Measurements from ENCODE around the gene ATP5PD.

ATP5PD gene

DNA sequence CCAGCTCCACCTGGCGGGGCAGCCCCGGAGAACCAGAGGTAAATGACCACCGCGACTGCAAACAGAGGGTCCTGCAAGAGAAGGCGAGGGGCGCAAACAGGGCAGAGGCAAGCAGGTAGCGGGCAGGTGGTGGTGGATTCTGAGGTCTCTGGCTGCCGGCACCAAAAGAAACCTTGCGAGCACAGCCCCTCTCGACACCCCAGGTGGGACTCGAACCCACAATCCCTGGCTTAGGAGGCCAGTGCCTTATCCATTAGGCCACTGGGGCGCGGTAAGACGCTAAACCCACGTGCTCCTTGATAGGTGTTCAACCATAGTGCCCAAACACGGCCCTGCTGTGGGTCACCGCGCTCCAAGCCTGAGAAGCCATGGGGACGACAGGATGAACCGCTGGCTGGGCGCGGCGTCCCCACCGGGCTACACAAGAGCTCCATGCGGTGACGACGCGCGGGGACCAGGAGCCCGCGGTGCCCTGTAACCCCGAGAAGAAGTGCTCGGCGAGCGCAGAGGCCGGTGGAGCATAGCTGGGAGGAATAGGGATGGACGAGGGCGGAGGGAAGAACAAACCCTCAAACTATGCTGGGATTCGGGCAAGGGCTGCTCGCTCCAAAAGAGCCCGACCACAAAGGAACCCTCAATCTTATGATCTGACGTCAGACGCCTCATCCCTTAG lies 12.4 kb downstream of the ATP5PD start:
- peaks cover 10% of the 10 kb centered on the region for H3K36me3 ChIP-seq (ENCODE audit: insufficient read depth, low read length)
- H3K27ac ChIP-seq (ENCODE audit: low read length): no peak overlapping the region

GRCh38 chr17:75033346-75034235 lies 13.2 kb downstream of the ATP5PD start:
- H3K4me1 ChIP-seq (ENCODE audit: insufficient read depth, low read length): no peaks in the 10 kb centered on the region
- no peak overlapping the region for H3K9ac ChIP-seq (ENCODE audit: low read depth, low read length)
- no peak for TF ChIP-seq EZH2 (IDR thresholded peaks at IDR 0.05; ENCODE audit: borderline replicate concordance, low read depth, low read length, severe bottlenecking)
- TF ChIP-seq, protein P1, sequence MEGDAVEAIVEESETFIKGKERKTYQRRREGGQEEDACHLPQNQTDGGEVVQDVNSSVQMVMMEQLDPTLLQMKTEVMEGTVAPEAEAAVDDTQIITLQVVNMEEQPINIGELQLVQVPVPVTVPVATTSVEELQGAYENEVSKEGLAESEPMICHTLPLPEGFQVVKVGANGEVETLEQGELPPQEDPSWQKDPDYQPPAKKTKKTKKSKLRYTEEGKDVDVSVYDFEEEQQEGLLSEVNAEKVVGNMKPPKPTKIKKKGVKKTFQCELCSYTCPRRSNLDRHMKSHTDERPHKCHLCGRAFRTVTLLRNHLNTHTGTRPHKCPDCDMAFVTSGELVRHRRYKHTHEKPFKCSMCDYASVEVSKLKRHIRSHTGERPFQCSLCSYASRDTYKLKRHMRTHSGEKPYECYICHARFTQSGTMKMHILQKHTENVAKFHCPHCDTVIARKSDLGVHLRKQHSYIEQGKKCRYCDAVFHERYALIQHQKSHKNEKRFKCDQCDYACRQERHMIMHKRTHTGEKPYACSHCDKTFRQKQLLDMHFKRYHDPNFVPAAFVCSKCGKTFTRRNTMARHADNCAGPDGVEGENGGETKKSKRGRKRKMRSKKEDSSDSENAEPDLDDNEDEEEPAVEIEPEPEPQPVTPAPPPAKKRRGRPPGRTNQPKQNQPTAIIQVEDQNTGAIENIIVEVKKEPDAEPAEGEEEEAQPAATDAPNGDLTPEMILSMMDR (IDR thresholded peaks at IDR 0.05; ENCODE audit: borderline replicate concordance, extremely low read depth, low read length, poor library complexity, severe bottlenecking): no peak
- no peak overlapping the region for H3K4me2 ChIP-seq (ENCODE audit: insufficient read depth, low read length)
- peaks cover 13% of the 10 kb centered on the region for H3K9me3 ChIP-seq (ENCODE audit: insufficient read depth, low read length, severe bottlenecking)
- H3K27ac ChIP-seq (ENCODE audit: low read length): no peak overlapping the region
- H2AFZ ChIP-seq (ENCODE audit: low read depth, low read length): no peak overlapping the region
- H3K79me2 ChIP-seq (ENCODE audit: insufficient read depth, low read length): no peaks in the 10 kb centered on the region
- H3K27me3 ChIP-seq (ENCODE audit: insufficient read depth, low read length, poor library complexity): no peaks in the 10 kb centered on the region
- no peaks in the 10 kb centered on the region for H4K20me1 ChIP-seq (ENCODE audit: insufficient read depth, low read length)
- ATAC-seq (ENCODE audit: insufficient read depth, low read depth) (no peak), DNase-seq (no peak)
- H3K4me3 ChIP-seq (ENCODE audit: low read depth in 1 of 2, low read length in 2 of 2): no peak overlapping the region
- peaks cover 3% of the 10 kb centered on the region; the same call in 1 of the 2 replicates for H3K36me3 ChIP-seq (ENCODE audit: insufficient read depth, low read length)

More for the DNA sequence above, 12.4 kb downstream of the ATP5PD start:
- Histone ChIP-seq H3K79me2 (ENCODE audit: insufficient read depth, low read length) (no peaks in the 10 kb centered on the region), H3K4me3 (ENCODE audit: low read depth in 1 of 2, low read length in 2 of 2) (no peak overlapping the region), H3K27me3 (ENCODE audit: insufficient read depth, low read length, poor library complexity) (no peaks in the 10 kb centered on the region), H3K9ac (ENCODE audit: low read depth, low read length) (no peak overlapping the region), H3K4me1 (ENCODE audit: insufficient read depth, low read length) (no peaks in the 10 kb centered on the region), H3K9me3 (ENCODE audit: insufficient read depth, low read length, severe bottlenecking) (peaks cover 13% of the 10 kb centered on the region), H3K4me2 (ENCODE audit: insufficient read depth, low read length) (no peak overlapping the region), H2AFZ (ENCODE audit: low read depth, low read length) (no peak overlapping the region), H4K20me1 (ENCODE audit: insufficient read depth, low read length) (no peaks in the 10 kb centered on the region)
- ATAC-seq (ENCODE audit: insufficient read depth, low read depth) (no peak), DNase-seq (no peak)
- TF ChIP-seq EZH2 (IDR thresholded peaks at IDR 0.05; ENCODE audit: borderline replicate concordance, low read depth, low read length, severe bottlenecking): no peak
- TF ChIP-seq, protein P1 (IDR thresholded peaks at IDR 0.05; ENCODE audit: borderline replicate concordance, extremely low read depth, low read length, poor library complexity, severe bottlenecking): no peak

DNA sequence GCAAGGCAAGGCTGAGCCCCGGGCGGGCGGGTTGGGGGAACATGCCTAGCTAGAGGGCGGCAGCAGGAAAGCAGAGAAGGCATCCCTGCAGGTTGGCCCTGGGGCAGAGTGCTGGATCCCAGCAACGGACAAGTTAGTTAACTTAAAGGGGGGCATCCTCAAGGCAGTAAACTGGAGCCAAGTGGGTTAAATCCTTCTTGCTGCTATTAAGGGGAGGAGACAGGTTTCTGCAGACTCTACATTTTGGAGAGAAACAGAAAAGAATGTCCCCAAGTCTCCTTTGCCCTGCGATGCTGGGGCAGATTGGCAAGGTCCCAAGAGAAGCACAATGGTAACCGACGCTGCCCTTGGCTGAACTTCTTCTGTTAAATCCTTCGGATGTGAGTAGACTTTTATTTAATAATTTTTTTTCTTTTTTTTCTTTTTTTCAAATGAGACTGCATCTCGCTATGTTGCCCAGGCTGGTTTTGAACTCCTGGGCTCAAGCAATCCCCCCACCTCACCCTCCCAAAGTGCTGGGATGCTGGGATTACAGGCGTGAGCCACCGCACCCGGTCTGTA lies 14.0 kb downstream of the ATP5PD start:
- no peaks in the 10 kb centered on the region for H4K20me1 ChIP-seq (ENCODE audit: insufficient read depth, low read length)
- H3K4me3 ChIP-seq (ENCODE audit: low read depth in 1 of 2, low read length in 2 of 2): no peak overlapping the region
- H3K27ac ChIP-seq (ENCODE audit: low read length): no peak overlapping the region
- H3K79me2 ChIP-seq (ENCODE audit: insufficient read depth, low read length): no peaks in the 10 kb centered on the region
- H3K4me2 ChIP-seq (ENCODE audit: insufficient read depth, low read length): no peak overlapping the region
- H3K9ac ChIP-seq (ENCODE audit: low read depth, low read length): no peak overlapping the region
- TF ChIP-seq EZH2 (IDR thresholded peaks at IDR 0.05; ENCODE audit: borderline replicate concordance, low read depth, low read length, severe bottlenecking): no peak
- TF ChIP-seq, protein P1 (IDR thresholded peaks at IDR 0.05; ENCODE audit: borderline replicate concordance, extremely low read depth, low read length, poor library complexity, severe bottlenecking): no peak
- H3K9me3 ChIP-seq (ENCODE audit: insufficient read depth, low read length, severe bottlenecking): peaks cover 13% of the 10 kb centered on the region
- H3K27me3 ChIP-seq (ENCODE audit: insufficient read depth, low read length, poor library complexity): no peaks in the 10 kb centered on the region
- H2AFZ ChIP-seq (ENCODE audit: low read depth, low read length): no peak overlapping the region
- no peaks in the 10 kb centered on the region for H3K4me1 ChIP-seq (ENCODE audit: insufficient read depth, low read length)
- ATAC-seq (ENCODE audit: insufficient read depth, low read depth) (no peak), DNase-seq (no peak)
- H3K36me3 ChIP-seq (ENCODE audit: insufficient read depth, low read length): no peaks in the 10 kb centered on the region
